ENCODE data around the gene PPP4C.

PPP4C gene

GRCh38 chr16:30079480-30079879, 3.7 kb downstream of the PPP4C start:
- no peak overlapping the region for H3K4me3 ChIP-seq (ENCODE audit: low read depth, low read length)

GRCh38 chr16:30082545-30083090, 6.8 kb downstream of the PPP4C start:
- H3K4me3 ChIP-seq (ENCODE audit: low read depth, low read length), result no peak overlapping the region

GRCh38 chr16:30083216-30084055, 7.6 kb downstream of the PPP4C start:
- no peak overlapping the region for H3K4me3 ChIP-seq (ENCODE audit: low read depth, low read length)

- no peak overlapping the region for H3K4me3 ChIP-seq (ENCODE audit: low read depth, low read length)
Measured at GRCh38 chr16:30084096-30084815, 8.5 kb downstream of the PPP4C start.

- H3K4me3 ChIP-seq (ENCODE audit: low read depth, low read length), result no peak overlapping the region
Measured at GRCh38 chr16:30084816-30085159, 9.0 kb downstream of the PPP4C start.

- H3K4me3 ChIP-seq (ENCODE audit: low read depth, low read length), result no peak overlapping the region
Measured at GRCh38 chr16:30085247-30085646, 9.5 kb downstream of the PPP4C start.

GRCh38 chr16:30085820-30086219, 10.0 kb downstream of the PPP4C start:
- no peak overlapping the region for H3K4me3 ChIP-seq (ENCODE audit: low read depth, low read length)

- H3K4me3 ChIP-seq (ENCODE audit: low read depth, low read length), result no peak overlapping the region
Measured at GRCh38 chr16:30086291-30087140, 10.7 kb downstream of the PPP4C start.

- H3K4me3 ChIP-seq (ENCODE audit: low read depth, low read length), result no peak overlapping the region
Measured at GRCh38 chr16:30087181-30087898, 11.5 kb downstream of the PPP4C start.

- no peak overlapping the region for H3K4me3 ChIP-seq (ENCODE audit: low read depth, low read length)
Measured at GRCh38 chr16:30088237-30088831, 12.5 kb downstream of the PPP4C start.

- H3K4me3 ChIP-seq (ENCODE audit: low read depth, low read length), result no peak overlapping the region
Measured at GRCh38 chr16:30088832-30089624, 13.2 kb downstream of the PPP4C start.

- H3K4me3 ChIP-seq (ENCODE audit: low read depth, low read length), result peak overlapping the region; percentile 70
Measured at GRCh38 chr16:30090610-30091331, 15.0 kb downstream of the PPP4C start.

- H3K4me3 ChIP-seq (ENCODE audit: low read depth, low read length), result peak within 1 kb of the TSS; percentile 70
Measured at GRCh38 chr16:30091474-30092372, 15.9 kb downstream of the PPP4C start, which contains the start of gene TBX6. TBX6 (minus strand) TSS chr16:30091924; CDS start chr16:30091193, 731 bp downstream.

- H3K4me3 ChIP-seq (ENCODE audit: low read depth, low read length), result peak overlapping the region; percentile 63
Measured at GRCh38 chr16:30092373-30093010, 16.7 kb downstream of the PPP4C start.

- H3K4me3 ChIP-seq (ENCODE audit: low read depth, low read length), result no peak overlapping the region
Measured at GRCh38 chr16:30094541-30095165, 18.9 kb downstream of the PPP4C start.

Data from iPS-11a (cell line).